B cell (primary cell): ENCODE data around the gene SEMA3E. TPM values are rescaled to one million over a fixed set of nuclear protein-coding genes. Genes with fewer than 3 reads are reported as not detected.

Source experiments
- ATAC-seq: fragments of 200-7000 bp; cut with Tn5 transposase; one replicate; pipeline ENCODE4 v1.10.0; 2021; ENCODE audit warnings: low read depth, mild to moderate bottlenecking, moderate number of reproducible peaks, moderate library complexity
- CTCF ChIA-PET: fragments of 350-600 bp; sonication (Branson Sonifier 250); formaldehyde crosslinking; loops from one replicate; lab custom pipeline; 2021; ENCODE audit warnings: antibody characterized with exemption, inconsistent platforms; lab: Charles Lee
- POLR2A ChIA-PET: fragments of 350-600 bp; sonication (Branson Sonifier 250); formaldehyde crosslinking; loops from one replicate; lab custom pipeline; 2021; ENCODE audit warnings: antibody characterized with exemption; lab: Charles Lee
- DNase-seq: peaks from one replicate; pipeline ENCODE4 v3.0.0; 2013
- H2AFZ ChIP-seq: 2 replicates; pipeline ENCODE4 v1.6.1; 2012; ENCODE audit warnings: mild to moderate bottlenecking, low read depth, low read length; ENCODE audit not compliant: insufficient read depth, poor library complexity, severe bottlenecking
- H3K27ac ChIP-seq, 2 donors: 1 replicate in 1 of 2; 2 replicates in 1 of 2; pipeline ENCODE4 v1.5.1; 2012 to 2013; ENCODE audit warnings: low read length in 2 of 2, mild to moderate bottlenecking in 2 of 2, moderate library complexity in 1 of 2
- H3K27me3 ChIP-seq, 4 experiments: fragments of 200-600 bp in 1 of 4; sonication (generic) in 1 of 4; replicated peaks in 1 of 4; 1 replicate in 2 of 4; 2 replicates in 2 of 4; pipeline versions ENCODE4 v1.6.1 to v1.7.0; 2013 to 2016; ENCODE audit warnings: low read length in 3 of 4, mild to moderate bottlenecking in 2 of 4, mixed read lengths in 1 of 4, moderate library complexity in 1 of 4; ENCODE audit not compliant: insufficient read depth in 4 of 4, control insufficient read depth in 3 of 4; ENCODE audit errors: control extremely low read depth in 1 of 4
- H3K36me3 ChIP-seq, 2 experiments: replicated peaks in 1 of 2; 1 replicate in 1 of 2; 2 replicates in 1 of 2; pipeline versions ENCODE4 v1.6.1 to v1.7.1; 2013; ENCODE audit warnings: low read length in 1 of 2; ENCODE audit not compliant: insufficient read depth in 2 of 2, control insufficient read depth in 1 of 2; ENCODE audit errors: control extremely low read depth in 1 of 2, extremely low read depth in 1 of 2
- H3K4me1 ChIP-seq, 2 donors: fragments of 200-600 bp in 1 of 2; sonication (generic) in 1 of 2; 1 replicate in 1 of 2; 2 replicates in 1 of 2; pipeline versions ENCODE4 v1.5.1 to v1.6.1; 2013 to 2017; ENCODE audit warnings: low read length in 2 of 2; ENCODE audit not compliant: control insufficient read depth in 2 of 2, insufficient read depth in 2 of 2
- H3K4me2 ChIP-seq: replicated peaks from 2 replicates; pipeline ENCODE3; 2012; ENCODE audit warnings: mild to moderate bottlenecking, low read depth, low read length; ENCODE audit not compliant: poor library complexity, severe bottlenecking
- H3K4me3 ChIP-seq, 5 experiments: fragments of 200-600 bp in 1 of 5; sonication (generic) in 1 of 5; 1 replicate in 3 of 5; 2 replicates in 2 of 5; pipeline versions ENCODE4 v1.5.1 to v1.7.0; 2011 to 2016; ENCODE audit warnings: low read length in 4 of 5, mild to moderate bottlenecking in 4 of 5, low read depth in 2 of 5, control low read depth in 1 of 5, moderate library complexity in 1 of 5; ENCODE audit not compliant: insufficient read depth in 1 of 5; ENCODE audit errors: control extremely low read depth in 1 of 5, extremely low read depth in 1 of 5
- H3K79me2 ChIP-seq: fragments of 200-600 bp; sonication (generic); one replicate; pipeline ENCODE4 v1.6.0; 2016; ENCODE audit warnings: low read length; ENCODE audit not compliant: control insufficient read depth, insufficient read depth
- H3K9ac ChIP-seq: fragments of 200-600 bp; sonication (generic); 2 replicates; pipeline ENCODE4 v1.6.1; 2017; ENCODE audit warnings: mild to moderate bottlenecking, low read length, moderate library complexity
- H3K9me3 ChIP-seq, 3 donors: one replicate each; pipeline versions ENCODE4 v1.6.1 to v1.7.1; 2013; ENCODE audit warnings: low read length in 2 of 3; ENCODE audit not compliant: control insufficient read depth in 2 of 3, insufficient read depth in 1 of 3; ENCODE audit errors: control extremely low read depth in 1 of 3
- H4K20me1 ChIP-seq: 2 replicates; pipeline ENCODE4 v1.6.0; 2012; ENCODE audit warnings: mild to moderate bottlenecking, low read length; ENCODE audit not compliant: insufficient read depth, control insufficient read depth, poor library complexity, severe bottlenecking
- H3K27ac Mint-ChIP-seq: one replicate; pipeline ENCODE4 v1.8.0; 2021; ENCODE audit warnings: mixed read lengths
- H3K27me3 Mint-ChIP-seq: one replicate; pipeline ENCODE4 v1.8.0; 2021; ENCODE audit warnings: mixed read lengths
- H3K4me1 Mint-ChIP-seq: one replicate; pipeline ENCODE4 v1.8.0; 2021; ENCODE audit warnings: mixed read lengths
- H3K4me3 Mint-ChIP-seq: one replicate; pipeline ENCODE4 v1.8.0; 2021; ENCODE audit warnings: mixed read lengths
- H3K9me3 Mint-ChIP-seq: one replicate; pipeline ENCODE4 v1.8.0; 2022; ENCODE audit warnings: mixed read lengths; ENCODE audit not compliant: insufficient read depth
- CTCF ChIP-seq: fragments of 200-600 bp; IDR thresholded peaks from one replicate; pipeline ENCODE4 v1.8.0; 2022; ENCODE audit warnings: antibody characterized with exemption, mild to moderate bottlenecking
- EZH2 ChIP-seq: IDR thresholded peaks from 2 replicates; pipeline ENCODE4 v1.6.1; 2012; ENCODE audit warnings: borderline replicate concordance, low read depth, mild to moderate bottlenecking, moderate library complexity, low read length; ENCODE audit not compliant: insufficient read depth, poor library complexity, severe bottlenecking
- WGBS: methylation state at CpG from one replicate; pipeline ENCODE4 v1.1.5; 2013; ENCODE audit warnings: missing lambda C conversion rate; ENCODE audit not compliant: insufficient coverage; 5-methylcytosine and 5-hydroxymethylcytosine counted together
- intact Hi-C: fragments of 100-400 bp; cut with micrococcal nuclease; formaldehyde crosslinking; loops from one replicate; pipeline ENCODE4 v1.10.0; 2022
- polyA plus RNA-seq: library from polyadenylated mRNA; depleted of rRNA; stranded (reverse); fragments of >200 nt; gene quantifications from 2 replicates; pipeline ENCODE4 v1.2.3, GENCODE V29; 2012
- total RNA-seq, 2 donors: library from RNA; stranded (reverse); fragments of 120-200 nt in 1 of 2; gene quantifications; 1 replicate in 1 of 2; 2 replicates in 1 of 2; pipeline versions ENCODE4 v1.2.3 to v1.2.4, GENCODE V29; 2013 to 2022

The SEMA3E gene
- total and polyA plus RNA-seq, 2 donors (not counting 1 experiment from before 2014, with no cell fraction given), result not detected

DNA sequence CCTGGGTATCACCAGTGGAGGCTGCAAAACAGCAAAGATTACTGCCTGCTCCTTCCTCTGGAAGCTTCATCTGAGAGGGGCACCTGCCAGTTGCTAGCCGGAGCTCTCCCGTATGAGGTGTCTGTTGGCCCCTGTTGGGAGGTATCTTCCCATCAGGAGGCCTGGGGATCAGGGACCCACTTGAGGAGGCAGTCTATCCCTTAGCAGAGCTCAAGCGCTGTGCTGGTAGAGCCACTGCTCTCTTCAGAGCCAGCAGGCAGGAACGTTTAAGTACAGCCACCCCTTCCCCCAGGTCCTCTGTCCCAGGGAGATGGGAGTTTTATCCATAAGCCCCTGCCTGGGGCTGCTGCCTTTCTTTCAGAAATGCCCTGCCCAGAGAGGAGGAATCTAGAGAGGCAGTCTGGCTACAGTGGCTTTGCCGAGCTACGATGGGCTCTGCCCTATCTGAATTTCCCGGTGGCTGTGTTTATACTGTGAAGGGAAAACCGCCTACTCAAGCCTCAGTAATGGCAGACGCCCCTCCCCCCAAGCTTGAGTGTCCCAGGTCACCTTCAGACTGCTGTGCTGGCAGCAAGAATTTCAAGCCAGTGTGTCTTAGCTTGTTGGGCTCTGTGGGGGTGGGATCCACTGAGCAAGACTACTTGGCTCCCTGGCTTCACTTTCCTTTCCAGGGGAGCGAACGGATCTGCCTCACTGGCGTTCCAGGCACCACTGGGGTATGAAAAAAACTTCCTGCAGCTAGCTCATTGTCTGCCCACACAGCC, 19.6 kb downstream of the SEMA3E start:
- no peak overlapping the region for H3K27ac Mint-ChIP-seq
- H3K9ac ChIP-seq, result no peak overlapping the region
- H3K36me3 ChIP-seq, result no peaks in the 10 kb centered on the region
- ChIA-PET POLR2A (no interaction called here), CTCF (no interaction called here)
- peaks cover 0 to 10% (median 0%) of the 10 kb centered on the region in 3 donors for H3K9me3 ChIP-seq
- H3K9me3 Mint-ChIP-seq, result peaks cover 2% of the 10 kb centered on the region
- intact Hi-C loops, result no loop called here
- H3K79me2 ChIP-seq, result no peaks in the 10 kb centered on the region
- H3K27ac ChIP-seq, result no peak overlapping the region
- H3K4me3 Mint-ChIP-seq, result no peak overlapping the region
- no peak overlapping the region for H3K4me2 ChIP-seq
- H3K4me1 ChIP-seq, result no peaks in the 10 kb centered on the region
- ATAC-seq, result no peak
- no peaks in the 10 kb centered on the region for H3K4me1 Mint-ChIP-seq
- no peak for DNase-seq
- no peaks in the 10 kb centered on the region for H3K27me3 Mint-ChIP-seq
- H3K4me3 ChIP-seq, result no peak overlapping the region
- TF ChIP-seq EZH2 (no peak), CTCF (no peak)
- WGBS, result 100% methylated on average over 2 of the region's 12 CpGs
- no peaks in the 10 kb centered on the region for H3K27me3 ChIP-seq
- no peaks in the 10 kb centered on the region for H4K20me1 ChIP-seq
- no peak overlapping the region for H2AFZ ChIP-seq

- POLR2A ChIA-PET, result no interaction called here
- no peak for ATAC-seq
- H3K9me3 ChIP-seq, result no peaks in the 10 kb centered on the region
- no peaks in the 10 kb centered on the region for H3K36me3 ChIP-seq
- H3K4me3 ChIP-seq, result no peak overlapping the region
- H3K9me3 Mint-ChIP-seq, result no peaks in the 10 kb centered on the region
- no peaks in the 10 kb centered on the region for H3K27me3 ChIP-seq
- no peak overlapping the region for H3K27ac Mint-ChIP-seq
- CTCF ChIA-PET, result no interaction called here
- no peak overlapping the region for H3K9ac ChIP-seq
- H2AFZ ChIP-seq, result no peak overlapping the region
- no peak overlapping the region for H3K4me2 ChIP-seq
- H4K20me1 ChIP-seq, result no peaks in the 10 kb centered on the region
- no peak for TF ChIP-seq EZH2
- no peak for TF ChIP-seq CTCF
- intact Hi-C loops, result no loop called here
- H3K27me3 Mint-ChIP-seq, result no peaks in the 10 kb centered on the region
- H3K27ac ChIP-seq, result no peak overlapping the region
- no peaks in the 10 kb centered on the region for H3K79me2 ChIP-seq
- H3K4me3 Mint-ChIP-seq, result no peak overlapping the region
- DNase-seq, result no peak
- no peaks in the 10 kb centered on the region for H3K4me1 Mint-ChIP-seq
- no peaks in the 10 kb centered on the region for H3K4me1 ChIP-seq
Measured at GRCh38 chr7:83617858-83618257, 31.1 kb downstream of the SEMA3E start.
